Ascending aorta (tissue), 2 donors: ENCODE measurements around the gene SP3. TPM values are rescaled to one million over a fixed set of nuclear protein-coding genes. Genes with fewer than 3 reads are reported as not detected.

ENCODE experiments used
- DNase-seq, 2 donors: peaks; one replicate each; pipeline ENCODE4 v3.0.0-alpha.2; 2019; ENCODE audit warnings: low spot score in 2 of 2
- H3K27ac ChIP-seq, 2 donors: fragments of 200-600 bp; sonication (generic); one replicate each; pipeline ENCODE4 v1.5.1; 2016 to 2017; ENCODE audit warnings: mild to moderate bottlenecking in 1 of 2
- H3K27me3 ChIP-seq: fragments of 200-600 bp; sonication (generic); one replicate; pipeline ENCODE4 v1.5.1; 2017
- H3K36me3 ChIP-seq, 2 donors: fragments of 200-600 bp; sonication (generic); one replicate each; pipeline ENCODE4 v1.5.1; 2016
- H3K4me1 ChIP-seq, 2 donors: fragments of 200-600 bp; sonication (generic); one replicate each; pipeline ENCODE4 v1.5.1; 2016 to 2017; ENCODE audit warnings: mild to moderate bottlenecking in 1 of 2
- H3K4me3 ChIP-seq, 2 donors: fragments of 200-600 bp; sonication (generic); one replicate each; pipeline ENCODE4 v1.5.1; 2016 to 2017; ENCODE audit warnings: mild to moderate bottlenecking in 1 of 2
- H3K9me3 ChIP-seq, 2 donors: fragments of 200-600 bp; sonication (generic); one replicate each; pipeline ENCODE4 v1.5.1; 2016
- CTCF ChIP-seq, 3 experiments: fragments of 200-600 bp in 2 of 3; fragments of 450-650 bp in 1 of 3; sonication (generic) in 2 of 3; IDR thresholded peaks; one replicate each; pipeline ENCODE4 v1.5.1; 2016 to 2019; ENCODE audit warnings: antibody characterized with exemption in 3 of 3, mild to moderate bottlenecking in 1 of 3, moderate library complexity in 1 of 3
- intact Hi-C: fragments of 100-400 bp; cut with DNase I; formaldehyde crosslinking; loops from one replicate; pipeline ENCODE4 v1.15.1; 2023
- total RNA-seq: library from RNA; depleted of rRNA; stranded (reverse); fragments of >200 nt; gene quantifications from one replicate; pipeline ENCODE4 v1.1.0, GENCODE V29; 2016

The SP3 gene
- total RNA-seq, 1 donor from 2014 or later = 58.0 TPM

- Histone ChIP-seq H3K36me3 (no peaks in the 10 kb centered on the region), H3K4me3 (no peak overlapping the region), H3K9me3 (no peaks in the 10 kb centered on the region), H3K27ac (no peak overlapping the region), H3K4me1 (peaks cover 0 to 7% of the 10 kb centered on the region in 2 donors), H3K27me3 (no peaks in the 10 kb centered on the region)
- TF ChIP-seq CTCF (IDR thresholded peaks at IDR 0.05) = no peak
- DNase-seq = no peak
- intact Hi-C loops = no loop called here
Observed at GRCh38 chr2:173972636-173973035, 7.5 kb upstream of the SP3 start.

- TF ChIP-seq CTCF (IDR thresholded peaks at IDR 0.05) = no peak
- H3K36me3 ChIP-seq = no peaks in the 10 kb centered on the region
- no peak overlapping the region for H3K4me3 ChIP-seq
- intact Hi-C loops = no loop called here
- H3K4me1 ChIP-seq = peaks cover 0 to 7% of the 10 kb centered on the region in 2 donors
- H3K27me3 ChIP-seq = no peaks in the 10 kb centered on the region
- no peak for DNase-seq
- no peak overlapping the region for H3K27ac ChIP-seq
- H3K9me3 ChIP-seq = no peaks in the 10 kb centered on the region
Observed at GRCh38 chr2:173972165-173972564, 7.0 kb upstream of the SP3 start.

- intact Hi-C loops = no loop called here
- DNase-seq = no peak
- Histone ChIP-seq H3K36me3 (no peaks in the 10 kb centered on the region), H3K9me3 (no peaks in the 10 kb centered on the region), H3K27me3 (no peaks in the 10 kb centered on the region), H3K4me1 (peaks cover 0 to 14% of the 10 kb centered on the region in 2 donors), H3K27ac (no peak overlapping the region), H3K4me3 (no peak overlapping the region)
- TF ChIP-seq CTCF (IDR thresholded peaks at IDR 0.05) = no peak
Observed at GRCh38 chr2:173970516-173970924, 5.3 kb upstream of the SP3 start.

- no peak overlapping the region for H3K27ac ChIP-seq
- intact Hi-C loops = loop anchor here (10.0 kb wide), 2 partner anchors 895 to 1415 kb away; partner anchors contain the start of genes MAP3K20 and PDK1
- no peaks in the 10 kb centered on the region for H3K27me3 ChIP-seq
- H3K9me3 ChIP-seq = no peaks in the 10 kb centered on the region
- no peak overlapping the region for H3K4me3 ChIP-seq
- TF ChIP-seq CTCF (IDR thresholded peaks at IDR 0.05) = no peak
- H3K4me1 ChIP-seq = peaks cover 0 to 14% of the 10 kb centered on the region in 2 donors
- DNase-seq = no peak
- no peaks in the 10 kb centered on the region for H3K36me3 ChIP-seq
Observed at GRCh38 chr2:173969886-173970285, 4.7 kb upstream of the SP3 start.

GRCh38 chr2:173968551-173968950 is 3.4 kb upstream of the SP3 start:
- intact Hi-C loops = loop anchor here (10.0 kb wide), 2 partner anchors 894 to 1414 kb away; partner anchors contain the start of genes MAP3K20 and PDK1

More at GRCh38 chr2:173968551-173968950, 3.4 kb upstream of the SP3 start:
- TF ChIP-seq CTCF (IDR thresholded peaks at IDR 0.05) = no peak
- Histone ChIP-seq H3K4me1 (peaks cover 0 to 14% of the 10 kb centered on the region in 2 donors), H3K27me3 (no peaks in the 10 kb centered on the region), H3K9me3 (no peaks in the 10 kb centered on the region), H3K4me3 (no peak overlapping the region), H3K36me3 (no peaks in the 10 kb centered on the region), H3K27ac (peak overlapping the region in 1 of 2 donors; percentile 21)
- no peak for DNase-seq
